Measurements from ENCODE around the gene LMNB1. TPM values are rescaled to one million over a fixed set of nuclear protein-coding genes. Genes with fewer than 3 reads are reported as not detected.
A peak's percentile ranks its signal among the peaks of the same experiment; 100 is the strongest.

Gene LMNB1
- total RNA-seq, 4 donors from 2014 or later: 7.9 to 53.3 (median 16.8) TPM

DNA sequence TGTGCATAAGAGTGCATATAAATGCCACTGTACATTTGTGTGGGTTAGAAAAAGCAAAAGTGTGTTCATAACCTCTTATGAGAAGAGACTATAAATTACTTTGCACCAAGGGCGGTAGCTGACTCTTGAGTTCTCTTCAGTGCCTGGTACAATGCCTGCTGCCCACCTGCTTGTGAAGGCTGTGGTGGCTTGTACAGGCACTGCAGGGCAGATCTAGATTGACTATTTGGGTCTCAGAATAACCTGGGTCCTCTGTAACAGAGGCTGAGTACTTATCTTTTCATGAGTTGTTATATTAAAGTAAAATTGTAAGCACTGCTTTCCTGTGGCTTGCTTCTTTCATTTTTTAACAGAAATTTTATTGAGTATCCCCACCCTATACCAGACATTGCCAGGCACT lies 22.8 kb downstream of the LMNB1 start:
- Histone ChIP-seq H3K9me3 (no peaks in the 10 kb centered on the region), H3K4me3 (no peak overlapping the region), H3K4me1 (no peaks in the 10 kb centered on the region), H3K27me3 (no peaks in the 10 kb centered on the region), H3K27ac (no peak overlapping the region), H3K36me3 (no peaks in the 10 kb centered on the region)
- 65 to 100% methylated on average over 1 of the region's 1 CpG for WGBS, 2 donors (ENCODE audit: low coverage in 1 of 2)
- DNase-seq: no peak
- TF ChIP-seq POLR2AphosphoS5 (IDR thresholded peaks at IDR 0.05) (no peak), EP300 (IDR thresholded peaks at IDR 0.05; ENCODE audit: low read depth) (no peak), POLR2A (IDR thresholded peaks at IDR 0.05) (no peak)
- TF ChIP-seq, protein P1, sequence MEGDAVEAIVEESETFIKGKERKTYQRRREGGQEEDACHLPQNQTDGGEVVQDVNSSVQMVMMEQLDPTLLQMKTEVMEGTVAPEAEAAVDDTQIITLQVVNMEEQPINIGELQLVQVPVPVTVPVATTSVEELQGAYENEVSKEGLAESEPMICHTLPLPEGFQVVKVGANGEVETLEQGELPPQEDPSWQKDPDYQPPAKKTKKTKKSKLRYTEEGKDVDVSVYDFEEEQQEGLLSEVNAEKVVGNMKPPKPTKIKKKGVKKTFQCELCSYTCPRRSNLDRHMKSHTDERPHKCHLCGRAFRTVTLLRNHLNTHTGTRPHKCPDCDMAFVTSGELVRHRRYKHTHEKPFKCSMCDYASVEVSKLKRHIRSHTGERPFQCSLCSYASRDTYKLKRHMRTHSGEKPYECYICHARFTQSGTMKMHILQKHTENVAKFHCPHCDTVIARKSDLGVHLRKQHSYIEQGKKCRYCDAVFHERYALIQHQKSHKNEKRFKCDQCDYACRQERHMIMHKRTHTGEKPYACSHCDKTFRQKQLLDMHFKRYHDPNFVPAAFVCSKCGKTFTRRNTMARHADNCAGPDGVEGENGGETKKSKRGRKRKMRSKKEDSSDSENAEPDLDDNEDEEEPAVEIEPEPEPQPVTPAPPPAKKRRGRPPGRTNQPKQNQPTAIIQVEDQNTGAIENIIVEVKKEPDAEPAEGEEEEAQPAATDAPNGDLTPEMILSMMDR (IDR thresholded peaks at IDR 0.05): no peak
- intact Hi-C loops (cut with DNase I; ENCODE audit: low total_unique reads): no loop called here
- in situ Hi-C loops (cut with MboI; ENCODE audit: low pct_ligation_motif_present in 1 of 4, low pct_unique_long_range_greater_than_20kb in 1 of 4, low sequenced_read_pairs in 3 of 4): loop anchor here (10.0 to 25.0 kb wide), 3 partner anchors 125 to 462 kb away; no protein-coding TSS in a partner anchor

DNA sequence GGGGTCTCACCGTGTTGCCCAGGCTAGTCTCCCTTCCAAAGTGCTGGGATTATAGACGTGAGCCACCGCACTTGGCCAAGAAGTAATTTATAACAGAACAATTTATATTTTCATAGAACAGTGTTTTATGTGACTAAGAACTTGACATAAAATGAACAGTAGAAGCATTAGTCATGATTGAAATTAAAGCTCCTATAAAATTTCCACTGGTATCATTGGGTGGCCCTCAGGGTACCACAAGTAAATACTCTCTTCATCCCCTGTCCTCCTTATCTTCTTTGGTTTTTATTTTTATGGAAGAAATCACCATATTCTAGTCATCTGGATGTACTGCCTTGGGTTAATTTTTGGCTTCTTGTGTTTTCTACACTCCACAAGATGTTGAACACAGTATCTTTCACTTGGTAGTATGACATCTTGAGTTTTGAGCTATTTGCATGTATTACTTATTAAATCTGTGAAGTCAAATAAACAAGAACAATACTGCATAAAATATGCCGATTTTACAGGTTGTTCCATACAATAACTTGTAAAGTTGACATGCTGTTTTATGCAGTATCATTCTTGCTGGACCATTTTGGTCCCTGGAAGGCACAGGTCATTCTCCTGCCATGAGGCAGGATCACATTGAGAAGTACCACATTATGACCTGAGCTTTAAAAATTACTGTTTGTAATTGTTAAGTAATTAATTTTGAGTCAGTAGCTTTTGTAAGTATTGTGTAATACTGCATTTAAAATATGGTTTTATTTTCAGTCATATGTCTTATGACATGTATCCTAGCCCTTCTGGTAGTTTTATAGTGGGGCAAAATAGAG lies 24.4 kb downstream of the LMNB1 start:
- Histone ChIP-seq H3K36me3 (no peaks in the 10 kb centered on the region), H3K4me1 (no peaks in the 10 kb centered on the region), H3K4me3 (no peak overlapping the region), H3K27me3 (no peaks in the 10 kb centered on the region), H3K27ac (no peak overlapping the region), H3K9me3 (no peaks in the 10 kb centered on the region)
- DNase-seq: no peak
- WGBS, 2 donors (ENCODE audit: low coverage in 1 of 2): 76 to 88% methylated on average over 4 of the region's 4 CpGs
- intact Hi-C loops (cut with DNase I; ENCODE audit: low total_unique reads) (no loop called here), in situ Hi-C loops (cut with MboI; ENCODE audit: low pct_ligation_motif_present in 1 of 4, low pct_unique_long_range_greater_than_20kb in 1 of 4, low sequenced_read_pairs in 3 of 4) (loop anchor here in 2 of 4 donors (10.0 to 25.0 kb wide), 2 partner anchors 127 to 464 kb away; no protein-coding TSS in a partner anchor)
- TF ChIP-seq, protein P1 (IDR thresholded peaks at IDR 0.05): no peak

DNA sequence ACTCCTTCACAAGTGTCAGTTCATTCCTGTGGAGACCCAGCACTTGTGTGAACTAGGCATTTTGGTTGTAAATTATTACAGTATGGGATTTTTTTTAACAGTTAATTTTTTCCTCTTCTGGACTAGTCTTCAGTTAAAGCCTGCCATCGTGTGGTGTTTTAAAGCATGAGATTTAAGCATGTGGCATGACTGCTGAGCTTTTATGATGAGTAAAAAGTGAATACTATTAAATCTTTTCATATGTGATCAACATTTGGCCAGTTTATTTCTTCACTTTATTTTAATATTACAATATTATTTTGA lies 25.0 kb downstream of the LMNB1 start:
- Histone ChIP-seq H3K9me3 (no peaks in the 10 kb centered on the region), H3K4me3 (no peak overlapping the region), H3K4me1 (no peaks in the 10 kb centered on the region), H3K27ac (no peak overlapping the region), H3K36me3 (no peaks in the 10 kb centered on the region), H3K27me3 (no peaks in the 10 kb centered on the region)
- no peak for TF ChIP-seq EP300 (IDR thresholded peaks at IDR 0.05; ENCODE audit: low read depth)
- TF ChIP-seq, protein P1 (IDR thresholded peaks at IDR 0.05): peak; percentile 26 to 36 (median 33)
- no peak for TF ChIP-seq POLR2AphosphoS5 (IDR thresholded peaks at IDR 0.05)
- no peak for TF ChIP-seq POLR2A (IDR thresholded peaks at IDR 0.05)
- DNase-seq: no peak
- in situ Hi-C loops (cut with MboI; ENCODE audit: low pct_ligation_motif_present in 1 of 4, low pct_unique_long_range_greater_than_20kb in 1 of 4, low sequenced_read_pairs in 3 of 4) (loop anchor here in 2 of 4 donors (10.0 to 25.0 kb wide), 2 partner anchors 127 to 465 kb away; no protein-coding TSS in a partner anchor), intact Hi-C loops (cut with DNase I; ENCODE audit: low total_unique reads) (no loop called here)
- 17 to 19% methylated on average over 1 of the region's 1 CpG for WGBS, 2 donors (ENCODE audit: low coverage in 1 of 2)

DNA sequence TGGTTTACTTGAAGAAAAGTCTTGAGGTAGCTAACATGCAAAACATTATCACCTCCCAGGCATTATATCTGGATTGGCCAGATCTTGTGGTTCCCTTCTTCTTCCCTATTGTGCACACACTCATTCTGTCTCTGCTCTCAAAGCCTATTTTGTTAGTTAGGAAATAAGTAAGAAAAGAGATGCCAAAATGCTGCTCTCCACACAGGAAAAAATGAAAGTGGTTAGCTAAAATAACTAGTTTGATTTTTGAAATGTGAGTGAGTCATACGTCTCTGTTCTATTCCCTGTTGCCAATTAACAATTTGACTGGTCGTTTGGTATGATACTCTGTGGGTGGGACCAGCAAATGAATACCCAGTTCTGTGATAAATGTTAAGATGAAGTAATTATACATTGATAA lies 28.1 kb downstream of the LMNB1 start:
- in situ Hi-C loops (cut with MboI; ENCODE audit: low pct_ligation_motif_present in 1 of 4, low pct_unique_long_range_greater_than_20kb in 1 of 4, low sequenced_read_pairs in 3 of 4) (loop anchor here in 2 of 4 donors (10.0 to 25.0 kb wide), 2 partner anchors 130 to 468 kb away; no protein-coding TSS in a partner anchor), intact Hi-C loops (cut with DNase I; ENCODE audit: low total_unique reads) (no loop called here)
- TF ChIP-seq EP300 (IDR thresholded peaks at IDR 0.05; ENCODE audit: low read depth): no peak
- no peaks in the 10 kb centered on the region for H3K4me1 ChIP-seq
- no peak for DNase-seq
- H3K9me3 ChIP-seq: no peaks in the 10 kb centered on the region
- WGBS, 2 donors (ENCODE audit: low coverage in 1 of 2): 43 to 60% methylated on average over 1 to 2 of the region's 2 CpGs
- no peaks in the 10 kb centered on the region for H3K27me3 ChIP-seq
- H3K27ac ChIP-seq: no peak overlapping the region
- H3K4me3 ChIP-seq: no peak overlapping the region
- no peaks in the 10 kb centered on the region for H3K36me3 ChIP-seq
